GM12878 (cell line): Measurements from ENCODE around the gene FOXF1. TPM values are rescaled to one million over a fixed set of nuclear protein-coding genes. Genes with fewer than 3 reads are reported as not detected.

Source experiments
- ATAC-seq: fragments of 200-7000 bp; cut with Tn5 transposase; 3 replicates; pipeline ENCODE4 v1.9.1; 2020; ENCODE audit warnings: mild to moderate bottlenecking, moderate library complexity
- BruUV-seq: library from RNA; stranded (reverse); fragments of 400-500 nt; replicated peaks from 2 replicates; lab custom pipeline; 2021; lab: Mats Ljungman, UMichigan
- CTCF ChIA-PET: fragments of 300-600 bp; sonication (Branson Sonifier 250); formaldehyde crosslinking; extraction: SDS; loops from one replicate; lab custom pipeline; 2021; ENCODE audit warnings: inconsistent platforms; lab: Yijun Ruan, JAX
- POLR2A ChIA-PET: fragments of 350-600 bp; formaldehyde crosslinking; extraction: SDS; loops from one replicate; lab custom pipeline; 2021; ENCODE audit warnings: inconsistent platforms; lab: Charles Lee
- RAD21 ChIA-PET: fragments of 300-600 bp; sonication (Branson Sonifier 250); formaldehyde crosslinking; loops from one replicate; lab custom pipeline; 2023; ENCODE audit warnings: antibody characterized with exemption; ENCODE audit not compliant: unreplicated experiment; lab: Charles Lee
- SMC1A ChIA-PET: fragments of 300-600 bp; sonication (Branson Sonifier 250); formaldehyde crosslinking; loops from one replicate; lab custom pipeline; 2023; ENCODE audit not compliant: unreplicated experiment, uncharacterized antibody; lab: Charles Lee
- DNase-seq: peaks from one replicate; pipeline ENCODE4 v3.0.0-alpha.2; 2011; ENCODE audit warnings: low read depth, low spot score
- FAIRE-seq: peaks from 3 replicates; lab custom pipeline; 2011; peaks lifted over from hg19 to GRCh38; lab: Jason Lieb, UNC
- H2AFZ ChIP-seq: 2 replicates; pipeline ENCODE4 v1.6.0; 2011; ENCODE audit warnings: low read depth, low read length, control low read depth; ENCODE audit not compliant: control insufficient read depth
- H3K27ac ChIP-seq: 2 replicates; pipeline ENCODE4 v1.5.1; 2011; ENCODE audit warnings: control low read depth; ENCODE audit not compliant: control insufficient read depth, insufficient read depth
- H3K27me3 ChIP-seq, 2 experiments: replicated peaks in 1 of 2; 2 replicates each; pipeline versions ENCODE4 v1.6.0 to v1.6.1; 2011; ENCODE audit warnings: low read length in 1 of 2; ENCODE audit not compliant: control insufficient read depth in 2 of 2, insufficient read depth in 2 of 2
- H3K36me3 ChIP-seq, 2 experiments: 2 replicates each; pipeline ENCODE4 v1.5.1; 2011; ENCODE audit warnings: low read length in 1 of 2; ENCODE audit not compliant: control insufficient read depth in 2 of 2, insufficient read depth in 2 of 2
- H3K4me1 ChIP-seq: 2 replicates; pipeline ENCODE4 v1.6.1; 2011; ENCODE audit warnings: mild to moderate bottlenecking, low read length, moderate library complexity, mixed read lengths; ENCODE audit not compliant: control insufficient read depth, insufficient read depth
- H3K4me2 ChIP-seq: 2 replicates; pipeline ENCODE4 v1.6.0; 2011; ENCODE audit warnings: control low read depth; ENCODE audit not compliant: control insufficient read depth, insufficient read depth
- H3K4me3 ChIP-seq: fragments of 200-600 bp; sonication (generic); 2 replicates; pipeline ENCODE4 v1.5.1; 2016
- H3K79me2 ChIP-seq: 2 replicates; pipeline ENCODE4 v1.6.0; 2011; ENCODE audit warnings: low read length; ENCODE audit not compliant: control insufficient read depth, insufficient read depth
- H3K9ac ChIP-seq: 2 replicates; pipeline ENCODE4 v1.8.0; 2011; ENCODE audit warnings: low read length, control low read depth, mixed read lengths; ENCODE audit not compliant: control insufficient read depth, insufficient read depth
- H3K9me3 ChIP-seq: replicated peaks from 3 replicates; pipeline ENCODE4 v1.5.1; 2011; ENCODE audit warnings: mild to moderate bottlenecking, low read length; ENCODE audit not compliant: control insufficient read depth, insufficient read depth
- H4K20me1 ChIP-seq: 2 replicates; pipeline ENCODE4 v1.6.0; 2011; ENCODE audit not compliant: control insufficient read depth, insufficient read depth
- EP300 ChIP-seq, 2 experiments: fragments of 150-350 bp in 1 of 2; IDR thresholded peaks; 2 replicates each; pipeline ENCODE4 v1.6.1; 2011 to 2012; ENCODE audit warnings: low read depth in 2 of 2, low read length in 2 of 2, borderline replicate concordance in 1 of 2, improper control_type of control experiment in 1 of 2, inconsistent platforms in 1 of 2; ENCODE audit not compliant: control insufficient read depth in 1 of 2
- GATAD2B ChIP-seq: fragments of 450-650 bp; conservative IDR thresholded peaks from 2 replicates; pipeline ENCODE4 v1.6.1; 2017; ENCODE audit warnings: low read depth, mild to moderate bottlenecking, moderate library complexity
- HCFC1 ChIP-seq: fragments of 150-350 bp; IDR thresholded peaks from 2 replicates; pipeline ENCODE4 v1.6.1; 2014; ENCODE audit warnings: low read length
- NR2F1 ChIP-seq: fragments of 450-650 bp; conservative IDR thresholded peaks from 2 replicates; pipeline ENCODE4 v1.6.1; 2017; ENCODE audit warnings: mild to moderate bottlenecking
- PAX8 ChIP-seq: fragments of 450-650 bp; IDR thresholded peaks from 2 replicates; pipeline ENCODE4 v1.6.1; 2017; ENCODE audit warnings: mild to moderate bottlenecking, moderate library complexity
- POLR2A ChIP-seq: IDR thresholded peaks from 2 replicates; pipeline ENCODE4 v1.6.1; 2011; ENCODE audit warnings: low read depth, mild to moderate bottlenecking, low read length
- POU2F2 ChIP-seq: IDR thresholded peaks from 3 replicates; pipeline ENCODE4 v1.6.1; 2011; ENCODE audit warnings: low read depth, mild to moderate bottlenecking, low read length, borderline replicate concordance
- RAD21 ChIP-seq: IDR thresholded peaks from 2 replicates; pipeline ENCODE4 v1.6.1; 2011; ENCODE audit warnings: mild to moderate bottlenecking, low read depth, low read length, moderate library complexity; ENCODE audit not compliant: insufficient read depth
- RAD51 ChIP-seq: fragments of 450-650 bp; IDR thresholded peaks from 2 replicates; pipeline ENCODE4 v1.6.1; 2016; ENCODE audit warnings: moderate library complexity, mild to moderate bottlenecking, inconsistent platforms
- RELB ChIP-seq: fragments of 450-650 bp; IDR thresholded peaks from 2 replicates; pipeline ENCODE4 v1.6.1; 2017; ENCODE audit warnings: low read depth, mild to moderate bottlenecking, moderate library complexity
- SIN3A ChIP-seq: IDR thresholded peaks from 2 replicates; pipeline ENCODE4 v1.6.1; 2012; ENCODE audit warnings: low read depth, low read length, improper control_type of control experiment
- SMAD5 ChIP-seq: IDR thresholded peaks from 2 replicates; pipeline ENCODE4 v1.6.1; 2016; ENCODE audit warnings: antibody characterized with exemption, low read depth
- STAT1 ChIP-seq: fragments of 450-650 bp; conservative IDR thresholded peaks from 2 replicates; pipeline ENCODE4 v1.6.1; 2014; ENCODE audit warnings: antibody characterized with exemption, mild to moderate bottlenecking
- TCF12 ChIP-seq: IDR thresholded peaks from 2 replicates; pipeline ENCODE4 v1.6.1; 2011; ENCODE audit warnings: low read depth, mild to moderate bottlenecking, low read length
- WGBS: methylation state at CpG from one replicate; pipeline ENCODE4 v1.1.6; 2016; ENCODE audit warnings: low lambda C conversion rate; ENCODE audit not compliant: insufficient replicate concordance, insufficient coverage; ENCODE audit errors: missing lambda C conversion rate; 5-methylcytosine and 5-hydroxymethylcytosine counted together
- in situ Hi-C: fragments of 300-500 bp; cut with MboI; formaldehyde crosslinking; loops from 9 replicates; pipeline ENCODE4 v1.14.3; 2018; ENCODE audit warnings: mixed read lengths
- intact Hi-C: fragments of 100-400 bp; cut with micrococcal nuclease; formaldehyde crosslinking; loops from one replicate; pipeline ENCODE4 v1.14.2; 2022; ENCODE audit not compliant: unreplicated experiment
- polyA plus RNA-seq, 11 experiments: library from polyadenylated mRNA; depleted of rRNA in 4 of 11; unstranded in 6 of 11; stranded (reverse) in 5 of 11; fragments of >200 nt; fragmentation: Nextera tagmentation in 4 of 11; fragmentation: Illumina TruSeq in 1 of 11; extraction: Ambion mirVana in 4 of 11; extraction: Trizol in 1 of 11; gene quantifications; 1 replicate in 1 of 11; 2 replicates in 10 of 11; pipeline versions ENCODE4 v1.2.1 to v1.2.3, GENCODE V29; 2011 to 2016; ENCODE audit warnings: inconsistent platforms in 2 of 11, missing spikeins in 2 of 11, low read depth in 1 of 11
- total RNA-seq, 4 experiments: library from RNA; depleted of rRNA in 3 of 4; stranded (reverse); fragments of >200 nt in 3 of 4; fragmentation: Illumina TruSeq in 1 of 4; extraction: Trizol in 1 of 4; gene quantifications; 2 replicates each; pipeline versions ENCODE4 v1.2.1 to v1.2.3, GENCODE V29; 2013 to 2021
- TF ChIP-seq, protein P1 (sequence below): fragments of 450-650 bp; IDR thresholded peaks from 2 replicates; pipeline ENCODE4 v1.6.1; 2017; ENCODE audit warnings: mild to moderate bottlenecking, low read depth, inconsistent platforms; ENCODE audit not compliant: poor library complexity, severe bottlenecking
- TF ChIP-seq, protein P2 (sequence below): IDR thresholded peaks from 2 replicates; pipeline ENCODE4 v1.6.1; 2012; ENCODE audit warnings: mild to moderate bottlenecking, low read depth, low read length

The FOXF1 gene
- total and polyA plus RNA-seq, 10 of the 15 experiments (the other 5 are each of a cell fraction or from before 2014, with no cell fraction given): 0.01 TPM; not detected in 9

DNA sequence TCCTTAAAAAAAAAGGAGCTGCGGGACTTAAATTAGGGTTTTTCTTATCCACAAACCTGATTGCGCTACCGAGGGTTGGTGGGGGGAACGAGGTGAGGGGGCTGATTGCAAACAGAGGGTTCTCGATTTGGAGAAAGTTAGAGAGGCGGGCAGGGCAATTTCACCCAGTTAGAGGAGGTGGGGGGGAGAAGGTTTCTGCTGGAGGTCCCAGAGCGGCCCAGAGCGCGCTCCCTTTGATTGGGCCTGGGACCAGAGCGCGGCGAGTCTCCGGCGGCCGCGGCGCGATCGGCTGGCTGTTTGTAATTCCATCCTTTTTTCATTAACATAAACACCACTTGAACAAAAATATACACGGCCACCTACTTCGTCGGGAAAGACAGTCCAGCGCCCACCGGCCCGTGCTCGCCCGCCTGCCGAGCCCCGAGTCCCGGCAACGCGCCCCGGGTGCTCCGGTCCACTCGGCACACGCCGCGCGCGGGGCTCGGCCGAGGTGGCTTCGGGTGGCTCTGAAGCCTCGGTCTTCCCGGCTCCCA, 13.3 kb upstream of the FOXF1 start:
- in situ Hi-C loops: no loop called here
- H4K20me1 ChIP-seq: no peaks in the 10 kb centered on the region
- no peaks in the 10 kb centered on the region for H3K4me1 ChIP-seq
- TF ChIP-seq GATAD2B (no peak), RELB (no peak), NR2F1 (no peak), RAD21 (no peak), PAX8 (no peak), SMAD5 (no peak), HCFC1 (no peak), POU2F2 (no peak), EP300 (IDR thresholded peaks at IDR 0.05; ENCODE audit: borderline replicate concordance in 1 of 2, control insufficient read depth in 1 of 2, low read depth in 2 of 2, low read length in 2 of 2) (no peak), RAD51 (no peak), SIN3A (no peak), TCF12 (no peak), STAT1 (no peak), POLR2A (no peak)
- TF ChIP-seq, protein P1, sequence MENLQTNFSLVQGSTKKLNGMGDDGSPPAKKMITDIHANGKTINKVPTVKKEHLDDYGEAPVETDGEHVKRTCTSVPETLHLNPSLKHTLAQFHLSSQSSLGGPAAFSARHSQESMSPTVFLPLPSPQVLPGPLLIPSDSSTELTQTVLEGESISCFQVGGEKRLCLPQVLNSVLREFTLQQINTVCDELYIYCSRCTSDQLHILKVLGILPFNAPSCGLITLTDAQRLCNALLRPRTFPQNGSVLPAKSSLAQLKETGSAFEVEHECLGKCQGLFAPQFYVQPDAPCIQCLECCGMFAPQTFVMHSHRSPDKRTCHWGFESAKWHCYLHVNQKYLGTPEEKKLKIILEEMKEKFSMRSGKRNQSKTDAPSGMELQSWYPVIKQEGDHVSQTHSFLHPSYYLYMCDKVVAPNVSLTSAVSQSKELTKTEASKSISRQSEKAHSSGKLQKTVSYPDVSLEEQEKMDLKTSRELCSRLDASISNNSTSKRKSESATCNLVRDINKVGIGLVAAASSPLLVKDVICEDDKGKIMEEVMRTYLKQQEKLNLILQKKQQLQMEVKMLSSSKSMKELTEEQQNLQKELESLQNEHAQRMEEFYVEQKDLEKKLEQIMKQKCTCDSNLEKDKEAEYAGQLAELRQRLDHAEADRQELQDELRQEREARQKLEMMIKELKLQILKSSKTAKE: no peak
- TF ChIP-seq, protein P2, sequence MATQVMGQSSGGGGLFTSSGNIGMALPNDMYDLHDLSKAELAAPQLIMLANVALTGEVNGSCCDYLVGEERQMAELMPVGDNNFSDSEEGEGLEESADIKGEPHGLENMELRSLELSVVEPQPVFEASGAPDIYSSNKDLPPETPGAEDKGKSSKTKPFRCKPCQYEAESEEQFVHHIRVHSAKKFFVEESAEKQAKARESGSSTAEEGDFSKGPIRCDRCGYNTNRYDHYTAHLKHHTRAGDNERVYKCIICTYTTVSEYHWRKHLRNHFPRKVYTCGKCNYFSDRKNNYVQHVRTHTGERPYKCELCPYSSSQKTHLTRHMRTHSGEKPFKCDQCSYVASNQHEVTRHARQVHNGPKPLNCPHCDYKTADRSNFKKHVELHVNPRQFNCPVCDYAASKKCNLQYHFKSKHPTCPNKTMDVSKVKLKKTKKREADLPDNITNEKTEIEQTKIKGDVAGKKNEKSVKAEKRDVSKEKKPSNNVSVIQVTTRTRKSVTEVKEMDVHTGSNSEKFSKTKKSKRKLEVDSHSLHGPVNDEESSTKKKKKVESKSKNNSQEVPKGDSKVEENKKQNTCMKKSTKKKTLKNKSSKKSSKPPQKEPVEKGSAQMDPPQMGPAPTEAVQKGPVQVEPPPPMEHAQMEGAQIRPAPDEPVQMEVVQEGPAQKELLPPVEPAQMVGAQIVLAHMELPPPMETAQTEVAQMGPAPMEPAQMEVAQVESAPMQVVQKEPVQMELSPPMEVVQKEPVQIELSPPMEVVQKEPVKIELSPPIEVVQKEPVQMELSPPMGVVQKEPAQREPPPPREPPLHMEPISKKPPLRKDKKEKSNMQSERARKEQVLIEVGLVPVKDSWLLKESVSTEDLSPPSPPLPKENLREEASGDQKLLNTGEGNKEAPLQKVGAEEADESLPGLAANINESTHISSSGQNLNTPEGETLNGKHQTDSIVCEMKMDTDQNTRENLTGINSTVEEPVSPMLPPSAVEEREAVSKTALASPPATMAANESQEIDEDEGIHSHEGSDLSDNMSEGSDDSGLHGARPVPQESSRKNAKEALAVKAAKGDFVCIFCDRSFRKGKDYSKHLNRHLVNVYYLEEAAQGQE: no peak
- TF ChIP-seq, all 136 proteins: peak for 0
- Histone ChIP-seq H3K36me3 (no peaks in the 10 kb centered on the region), H3K4me3 (no peak overlapping the region), H3K27me3 (peaks cover 16% of the 10 kb centered on the region in 2 experiments), H3K9ac (no peak overlapping the region), H3K4me2 (no peak overlapping the region), H3K27ac (no peak overlapping the region), H3K79me2 (no peaks in the 10 kb centered on the region), H3K9me3 (no peaks in the 10 kb centered on the region), H2AFZ (no peak overlapping the region)
- ATAC-seq: no peak
- intact Hi-C loops: no loop called here
- CTCF ChIA-PET: no interaction called here
- DNase-seq: no peak
- RAD21 ChIA-PET: no interaction called here
- POLR2A ChIA-PET: no interaction called here
- SMC1A ChIA-PET: no interaction called here
- BruUV-seq: no TSS peak
- no peak for FAIRE-seq
- WGBS: 59% methylated on average over 34 of the region's 45 CpGs
